GM18951 (cell line): ENCODE results near the gene PIWIL4.

Experiments used
- POLR2A ChIP-seq: IDR thresholded peaks from 4 replicates; pipeline ENCODE4 v1.6.1; 2011; ENCODE audit warnings: mild to moderate bottlenecking; ENCODE audit not compliant: insufficient read length, insufficient read depth; ENCODE audit errors: extremely low read depth
- in situ Hi-C: fragments of 300-500 bp; cut with MboI; formaldehyde crosslinking; loops from one replicate; pipeline ENCODE4 v1.12.0; 2022; ENCODE audit warnings: low sequenced_read_pairs, mixed read lengths, inconsistent platforms; ENCODE audit not compliant: unreplicated experiment

PIWIL4 gene

GRCh38 chr11:94662065-94662779 lies 95.1 kb downstream of the PIWIL4 start:
- in situ Hi-C loops, result no loop called here
- TF ChIP-seq POLR2A, result no peak

- in situ Hi-C loops, result no loop called here
These were observed 95.8 kb downstream of the PIWIL4 start for GRCh38 chr11:94662846-94663390.

GRCh38 chr11:94664346-94664745 lies 97.2 kb downstream of the PIWIL4 start:
- in situ Hi-C loops, result no loop called here
- TF ChIP-seq POLR2A, result no peak

More at GRCh38 chr11:94662846-94663390, 95.8 kb downstream of the PIWIL4 start:
- no peak for TF ChIP-seq POLR2A

GRCh38 chr11:94665116-94665659 lies 98.0 kb downstream of the PIWIL4 start:
- in situ Hi-C loops, result no loop called here

GRCh38 chr11:94666792-94667721 lies 99.9 kb downstream of the PIWIL4 start:
- in situ Hi-C loops, result no loop called here

More at GRCh38 chr11:94665116-94665659, 98.0 kb downstream of the PIWIL4 start:
- TF ChIP-seq POLR2A, result no peak

GRCh38 chr11:94668212-94668793 lies 101.1 kb downstream of the PIWIL4 start:
- no peak for TF ChIP-seq POLR2A

More at GRCh38 chr11:94666792-94667721, 99.9 kb downstream of the PIWIL4 start:
- TF ChIP-seq POLR2A, result no peak

GRCh38 chr11:94669023-94669422 lies 101.9 kb downstream of the PIWIL4 start:
- no peak for TF ChIP-seq POLR2A
- in situ Hi-C loops, result no loop called here

More at GRCh38 chr11:94668212-94668793, 101.1 kb downstream of the PIWIL4 start:
- in situ Hi-C loops, result no loop called here
